HG03175 (cell line): ENCODE data around the gene CFHR5.
"Not testable (repeated sequence)": the region's sequence is repeated elsewhere in the genome, so short reads cannot be mapped to it uniquely, and the experiment has no call there.

Experiments used
- ATAC-seq: cut with Tn5 transposase; IDR thresholded peaks from one replicate; pipeline ENCODE4 v1.9.1; 2021; ENCODE audit warnings: mild to moderate bottlenecking, moderate library complexity; ENCODE audit not compliant: unreplicated experiment

Gene CFHR5

DNA sequence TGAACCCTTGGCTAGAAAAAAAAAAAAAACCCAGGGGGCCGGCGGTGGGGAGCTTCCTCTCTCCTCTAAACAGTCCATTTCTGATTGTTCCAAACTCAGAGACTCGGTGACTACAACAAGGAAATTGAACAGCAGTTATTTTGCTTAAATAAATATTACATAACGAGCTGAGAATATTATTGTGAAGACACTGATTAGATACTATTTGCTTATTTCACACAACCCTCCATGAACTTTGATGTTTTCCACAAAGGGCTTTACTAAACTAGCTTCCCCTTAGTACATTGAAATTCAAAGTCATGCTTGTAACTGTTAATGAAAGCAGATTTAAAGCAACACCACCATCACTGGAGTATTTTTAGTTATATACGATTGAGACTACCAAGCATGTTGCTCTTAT lies at the start of gene CFHR5:
TSS of gene CFHR5 (plus strand) at position 279 of the 400 bp plus-strand sequence. CDS start at position 388, 109 bp downstream.
- no peak for ATAC-seq

GRCh38 chr1:196932853-196933252 lies 44.5 kb upstream of the CFHR5 start:
- ATAC-seq = not testable (repeated sequence)

DNA sequence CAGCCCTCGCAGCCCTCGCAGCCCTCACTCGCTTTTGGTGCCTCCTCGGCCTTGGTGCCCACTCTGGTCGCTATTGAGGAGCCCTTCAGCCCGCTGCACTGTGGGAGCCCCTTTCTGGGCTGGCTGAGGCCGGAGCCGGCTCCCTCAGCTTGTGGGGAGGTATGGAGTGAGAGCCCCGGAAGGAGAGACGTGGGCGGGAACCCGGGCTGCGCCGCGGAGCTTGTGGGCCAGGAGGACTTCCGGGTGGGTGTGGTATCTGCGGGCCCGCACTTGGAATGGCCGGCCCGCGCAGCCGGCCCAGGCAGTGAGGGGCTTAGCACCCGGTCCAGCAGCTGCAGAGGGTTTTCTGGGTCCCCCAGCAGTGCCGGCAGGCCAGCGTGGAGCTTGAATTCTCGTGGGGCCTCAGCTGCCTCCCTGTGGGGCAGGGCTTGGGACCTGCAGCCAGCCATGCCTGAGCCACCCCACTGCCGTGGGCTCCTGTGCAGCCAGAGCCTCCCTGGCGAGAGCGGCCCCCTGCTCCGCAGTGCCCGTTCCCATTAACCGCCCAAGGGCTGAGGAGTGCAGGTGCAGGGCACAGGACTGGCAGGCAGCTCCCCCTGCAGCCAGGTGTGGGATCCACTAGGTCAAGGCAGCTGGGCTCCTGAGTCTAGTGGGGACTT lies 43.7 kb upstream of the CFHR5 start:
- no peak for ATAC-seq

DNA sequence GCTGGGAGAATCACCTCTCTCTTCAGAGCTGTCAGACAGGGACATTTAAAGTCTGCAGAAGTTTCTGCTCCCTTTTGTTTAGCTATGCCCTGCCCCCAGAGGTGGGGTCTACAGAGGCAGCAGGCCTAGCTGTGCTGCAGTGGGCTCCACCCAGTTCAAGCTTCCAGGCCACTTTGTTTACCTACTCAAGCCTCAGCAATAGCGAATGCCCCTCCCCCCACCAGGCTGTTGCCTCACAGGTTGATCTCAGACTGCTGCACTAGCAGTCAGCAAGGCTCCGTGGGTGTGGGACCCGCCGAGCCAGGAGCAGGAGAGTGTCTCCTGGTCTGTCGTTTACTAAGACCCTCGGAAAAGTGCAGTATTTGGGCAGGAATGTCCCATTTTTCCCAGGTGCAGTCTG lies 35.9 kb upstream of the CFHR5 start:
- ATAC-seq = not testable (repeated sequence)

GRCh38 chr1:196943568-196943967 lies 33.8 kb upstream of the CFHR5 start, which contains the start of gene CFHR2:
Gene CFHR2 (plus strand): TSS chr1:196943738. CDS start chr1:196943881, 143 bp downstream.
- ATAC-seq = not testable (repeated sequence)

DNA sequence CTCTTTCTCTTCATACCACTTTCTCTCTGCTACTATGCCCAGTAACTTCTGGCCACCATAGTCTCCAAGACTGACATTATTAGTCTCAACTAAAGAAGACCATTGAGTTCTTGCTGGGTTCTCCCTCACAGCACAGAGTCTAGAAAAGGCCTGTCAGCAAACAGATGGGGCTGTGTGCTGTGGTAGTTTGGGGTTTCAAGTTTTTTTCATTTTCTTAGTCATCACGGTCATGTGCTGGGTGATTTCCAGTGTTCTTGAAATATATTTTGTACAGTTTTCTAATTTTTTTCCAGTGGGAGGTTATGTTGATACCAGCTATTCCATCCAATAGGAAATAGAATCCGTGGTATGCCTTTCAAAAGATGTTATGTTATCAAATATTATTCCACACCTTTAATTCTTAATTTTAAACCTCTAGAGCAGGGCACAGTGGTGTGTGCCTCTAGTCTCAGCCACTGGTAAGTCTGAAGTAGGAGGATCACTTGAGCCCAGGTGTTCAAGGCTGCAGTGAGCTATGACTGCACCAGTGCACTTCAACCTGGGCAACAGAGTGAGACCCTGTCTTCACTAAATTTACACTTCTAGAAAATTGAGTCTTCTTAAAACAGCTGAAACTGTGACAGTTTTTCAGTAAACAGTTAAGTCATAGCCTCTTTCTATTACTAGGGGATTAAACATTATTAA lies 25.5 kb upstream of the CFHR5 start:
- ATAC-seq = peak; percentile 64

DNA sequence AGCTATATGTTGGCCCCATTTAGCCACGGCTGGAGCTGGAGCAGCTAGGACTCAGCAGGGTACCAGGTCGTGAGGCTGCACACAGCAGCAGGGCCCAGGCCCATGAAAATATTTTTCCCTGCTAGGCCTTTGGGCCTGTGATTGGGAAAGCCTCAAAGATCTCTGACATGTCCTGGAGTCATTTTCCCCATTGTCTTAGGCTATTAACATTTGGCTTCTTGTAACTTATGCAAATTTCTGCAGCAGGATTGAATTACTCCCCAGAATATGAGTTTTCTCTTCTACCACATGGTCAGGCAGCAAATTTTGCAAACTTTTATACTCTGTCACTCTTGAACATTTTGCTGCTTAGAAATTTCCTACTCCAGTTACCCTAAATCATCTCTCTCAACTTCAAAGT lies 22.6 kb upstream of the CFHR5 start:
- ATAC-seq = no peak

DNA sequence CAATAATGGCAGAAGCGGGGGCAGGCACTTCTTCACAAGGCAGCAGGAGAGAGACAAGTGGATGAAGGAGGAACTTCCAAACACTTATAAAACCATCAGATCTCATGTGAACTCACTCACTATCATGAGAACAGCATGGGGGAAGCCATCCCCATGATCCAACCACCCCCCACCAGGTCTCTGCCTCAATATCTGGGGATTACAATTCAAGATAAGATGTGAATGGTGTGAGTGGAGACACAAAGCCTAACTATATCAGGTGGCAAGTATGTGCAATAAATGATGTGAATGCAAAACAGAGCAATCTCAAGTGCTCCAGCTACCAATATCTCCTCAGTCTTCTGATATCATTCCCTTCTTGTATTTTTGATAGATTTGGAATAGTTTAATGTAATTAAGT lies 21.4 kb upstream of the CFHR5 start:
- no peak for ATAC-seq

DNA sequence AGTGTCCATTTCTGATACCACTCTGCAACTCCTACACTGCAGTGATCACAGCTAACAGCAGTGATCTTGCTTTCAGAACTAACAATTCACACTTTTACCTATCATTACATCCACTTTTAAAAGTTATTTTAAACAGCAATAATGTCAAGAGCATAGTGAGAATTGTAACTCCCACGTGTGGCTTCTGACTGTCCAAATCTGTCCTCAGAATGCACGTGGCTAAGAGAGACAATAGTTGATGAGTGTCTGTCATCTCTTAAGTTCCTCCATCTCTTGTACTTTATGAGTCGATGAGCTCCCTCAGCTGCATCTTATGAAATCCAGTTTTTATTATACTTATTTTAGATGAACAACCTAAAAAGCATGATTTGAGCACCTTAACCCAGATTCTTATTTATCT lies 16.5 kb upstream of the CFHR5 start:
- ATAC-seq = no peak

DNA sequence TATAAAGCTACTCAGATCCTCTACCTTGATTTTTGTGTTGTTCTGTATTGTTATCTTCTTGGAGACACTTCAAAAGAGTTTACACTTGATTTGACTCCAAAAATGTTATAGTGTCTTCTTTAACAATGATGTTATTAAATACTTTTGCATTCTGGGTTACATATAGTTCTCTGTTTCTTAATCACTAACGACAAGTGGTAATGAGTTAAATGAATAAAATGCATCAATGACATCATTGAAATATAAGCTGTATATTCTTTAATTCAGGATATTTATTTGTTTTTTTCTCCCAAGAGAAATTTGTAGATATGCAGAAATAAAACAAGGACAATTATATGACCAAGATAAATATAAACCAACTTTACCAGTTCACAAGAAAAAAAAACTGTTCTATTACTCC lies 7.2 kb upstream of the CFHR5 start:
- ATAC-seq = no peak

DNA sequence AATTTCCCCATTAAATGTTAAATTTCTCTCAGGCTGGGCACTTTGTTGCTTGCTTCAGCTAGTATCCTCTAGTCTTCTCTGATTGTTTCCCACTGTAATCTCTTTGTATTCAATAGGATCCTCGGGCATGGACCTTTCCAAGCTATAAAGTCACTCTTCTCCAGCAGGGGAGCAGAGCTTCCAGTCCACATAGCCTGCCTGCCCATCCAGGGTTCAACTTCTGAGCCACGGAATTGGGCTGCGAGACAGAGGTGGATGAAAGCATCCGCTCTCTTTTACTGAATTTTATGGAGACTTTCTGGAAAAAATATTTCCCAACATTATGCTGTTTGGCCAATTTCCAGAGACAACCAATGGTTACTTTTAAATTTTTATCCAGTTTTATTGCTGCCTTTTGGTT lies 1.1 kb upstream of the CFHR5 start:
- no peak for ATAC-seq

DNA sequence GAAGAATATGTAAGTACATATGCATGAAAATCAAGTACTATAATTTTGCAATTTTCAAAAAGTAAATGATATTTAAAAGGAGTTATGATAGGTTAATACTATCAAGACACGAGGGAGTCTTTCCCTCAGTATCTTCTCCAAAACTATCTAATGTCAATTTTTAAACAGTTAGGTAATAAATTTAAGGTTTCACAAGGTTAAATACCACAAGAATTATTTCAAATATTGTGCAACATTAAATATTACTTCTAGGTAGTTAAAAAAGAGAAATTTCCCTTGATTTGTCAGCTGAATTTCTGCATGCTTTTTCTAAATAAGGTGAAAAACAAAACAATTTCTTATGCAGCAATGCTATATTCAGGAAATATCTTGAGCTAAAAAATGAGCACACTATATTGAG lies 3.5 kb downstream of the CFHR5 start:
- no peak for ATAC-seq

GRCh38 chr1:196982247-196982646 lies 4.9 kb downstream of the CFHR5 start:
- not testable (repeated sequence) for ATAC-seq

GRCh38 chr1:196991919-196992651 lies 14.7 kb downstream of the CFHR5 start:
- ATAC-seq = not testable (repeated sequence)

GRCh38 chr1:196993916-196994315 lies 16.6 kb downstream of the CFHR5 start:
- ATAC-seq = no peak

- no peak for ATAC-seq
Measured at GRCh38 chr1:196997423-196997822, 20.1 kb downstream of the CFHR5 start.

- no peak for ATAC-seq
Measured at GRCh38 chr1:197001828-197002227, 24.5 kb downstream of the CFHR5 start.

- no peak for ATAC-seq
Measured at GRCh38 chr1:197003132-197003531, 25.8 kb downstream of the CFHR5 start.

GRCh38 chr1:197008861-197009260 lies 31.5 kb downstream of the CFHR5 start:
- ATAC-seq = no peak

- ATAC-seq = no peak
Measured at GRCh38 chr1:197011614-197012013, 34.3 kb downstream of the CFHR5 start.

DNA sequence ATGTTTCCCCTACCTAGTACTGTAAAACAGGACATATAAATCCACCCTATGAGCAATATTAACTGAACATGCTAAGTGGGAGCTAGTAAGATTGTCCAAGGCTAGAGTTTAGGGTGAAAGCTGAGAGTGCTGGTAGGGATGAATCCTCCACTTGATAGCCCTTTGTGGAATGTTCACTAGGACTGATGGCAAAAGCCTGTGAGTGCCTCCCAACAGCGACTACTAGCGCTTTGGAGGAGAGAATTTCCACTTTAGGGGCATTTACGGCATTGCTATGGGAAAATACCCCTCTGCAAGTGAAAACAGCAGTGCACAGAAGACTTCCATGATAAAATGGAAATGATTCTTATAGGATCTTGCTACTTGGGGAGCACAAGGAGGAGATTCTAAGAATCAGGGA lies 35.9 kb downstream of the CFHR5 start:
- no peak for ATAC-seq

DNA sequence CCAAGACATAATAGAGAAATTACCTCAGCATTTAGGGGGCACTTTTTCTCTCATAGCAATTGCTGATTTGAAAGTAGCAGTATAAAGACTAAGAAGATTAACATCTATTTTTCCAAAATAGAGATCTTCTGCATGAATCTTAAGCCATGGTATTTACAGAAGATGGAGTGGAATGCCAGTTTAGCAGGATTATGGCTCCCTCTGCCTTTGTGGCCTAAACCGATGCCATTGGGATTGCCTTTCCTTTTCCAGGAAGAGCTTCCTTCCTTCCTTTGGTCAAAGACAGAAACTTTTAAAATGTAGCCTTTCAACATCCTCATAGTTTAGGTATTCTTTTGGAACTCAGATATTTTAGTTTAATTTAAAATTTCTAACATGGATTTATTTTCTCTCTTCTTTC lies 39.4 kb downstream of the CFHR5 start:
- no peak for ATAC-seq
